Fibroblast of mammary gland (primary cell): ENCODE results near the gene GIT2.

Experiments
- DNase-seq: peaks from one replicate; pipeline ENCODE4 v3.0.0-alpha.2; 2010; ENCODE audit warnings: low read depth
- H3K4me3 ChIP-seq: 2 replicates; pipeline ENCODE4 v1.5.1; 2011; ENCODE audit warnings: low read depth, mild to moderate bottlenecking, low read length, moderate library complexity; ENCODE audit not compliant: control insufficient read depth
- TF ChIP-seq, protein P1 (sequence below): conservative IDR thresholded peaks from 2 replicates; pipeline ENCODE4 v1.5.1; 2011; ENCODE audit warnings: low read depth, low read length, inconsistent platforms; ENCODE audit not compliant: control insufficient read depth, insufficient read depth

Gene GIT2

DNA sequence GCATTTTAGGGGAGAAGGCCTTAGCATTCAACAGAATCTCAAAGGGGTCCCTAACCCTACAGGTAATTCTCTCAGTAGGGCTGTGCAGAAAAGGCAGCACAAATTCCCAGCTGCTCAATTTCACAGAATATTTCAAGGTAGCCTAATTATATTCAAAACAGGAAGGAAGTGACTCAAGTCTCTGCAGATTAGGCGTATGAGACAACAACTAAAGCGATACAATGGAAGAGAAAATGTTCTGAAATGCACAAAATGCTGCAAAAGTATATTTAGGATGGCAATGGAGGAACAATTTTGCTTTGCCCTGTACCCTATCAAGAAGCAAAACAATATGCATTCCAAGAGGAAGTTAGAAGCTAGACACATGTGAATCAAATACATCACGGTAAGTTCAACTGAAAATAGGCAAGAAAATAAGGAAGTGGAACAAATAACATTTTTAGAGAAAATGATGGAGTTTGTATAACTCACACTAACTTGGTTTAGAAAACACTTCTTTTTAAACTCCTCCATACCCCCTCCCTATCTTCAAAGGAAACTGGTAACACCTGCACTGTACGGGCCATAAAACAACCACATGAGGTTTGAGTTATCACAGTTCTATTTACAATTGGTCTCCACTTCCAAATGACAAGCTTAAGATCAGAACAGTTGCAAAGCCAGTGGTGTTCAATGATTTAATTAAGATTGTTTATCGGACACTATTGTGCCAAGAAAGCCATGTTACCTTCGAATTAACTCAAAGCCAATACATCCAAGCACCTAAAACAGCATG lies 1.6 kb downstream of the GIT2 start:
- TF ChIP-seq, protein P1, sequence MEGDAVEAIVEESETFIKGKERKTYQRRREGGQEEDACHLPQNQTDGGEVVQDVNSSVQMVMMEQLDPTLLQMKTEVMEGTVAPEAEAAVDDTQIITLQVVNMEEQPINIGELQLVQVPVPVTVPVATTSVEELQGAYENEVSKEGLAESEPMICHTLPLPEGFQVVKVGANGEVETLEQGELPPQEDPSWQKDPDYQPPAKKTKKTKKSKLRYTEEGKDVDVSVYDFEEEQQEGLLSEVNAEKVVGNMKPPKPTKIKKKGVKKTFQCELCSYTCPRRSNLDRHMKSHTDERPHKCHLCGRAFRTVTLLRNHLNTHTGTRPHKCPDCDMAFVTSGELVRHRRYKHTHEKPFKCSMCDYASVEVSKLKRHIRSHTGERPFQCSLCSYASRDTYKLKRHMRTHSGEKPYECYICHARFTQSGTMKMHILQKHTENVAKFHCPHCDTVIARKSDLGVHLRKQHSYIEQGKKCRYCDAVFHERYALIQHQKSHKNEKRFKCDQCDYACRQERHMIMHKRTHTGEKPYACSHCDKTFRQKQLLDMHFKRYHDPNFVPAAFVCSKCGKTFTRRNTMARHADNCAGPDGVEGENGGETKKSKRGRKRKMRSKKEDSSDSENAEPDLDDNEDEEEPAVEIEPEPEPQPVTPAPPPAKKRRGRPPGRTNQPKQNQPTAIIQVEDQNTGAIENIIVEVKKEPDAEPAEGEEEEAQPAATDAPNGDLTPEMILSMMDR = no peak
- peak overlapping the region; percentile 85 for H3K4me3 ChIP-seq
- DNase-seq = no peak

GRCh38 chr12:109993091-109993490 lies 3.1 kb downstream of the GIT2 start:
- H3K4me3 ChIP-seq = no peak overlapping the region
- TF ChIP-seq, protein P1 = no peak

DNA sequence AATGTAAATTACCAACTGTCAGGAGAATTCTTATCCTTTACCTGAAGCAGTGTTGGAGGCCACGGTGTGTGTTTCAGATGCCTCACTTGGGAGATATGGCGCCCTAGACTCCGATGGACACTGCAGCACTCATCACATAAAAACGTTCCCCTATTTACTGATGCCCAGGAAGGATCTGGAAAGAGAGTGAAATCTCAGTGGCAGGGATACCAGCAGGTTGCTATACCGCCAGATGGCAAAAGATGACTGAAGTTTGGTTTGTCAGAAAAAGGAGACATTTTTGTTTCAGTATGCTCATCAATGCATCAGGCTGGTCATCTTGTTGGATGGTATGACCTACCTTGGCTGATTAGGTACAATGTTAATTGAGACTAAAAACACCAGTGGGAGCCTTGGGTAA lies 4.6 kb downstream of the GIT2 start:
- DNase-seq = no peak
- TF ChIP-seq, protein P1 = no peak
- H3K4me3 ChIP-seq = no peak overlapping the region

More at GRCh38 chr12:109993091-109993490, 3.1 kb downstream of the GIT2 start:
- no peak for DNase-seq

- DNase-seq = no peak
- TF ChIP-seq, protein P1 = no peak
- no peak overlapping the region for H3K4me3 ChIP-seq
Observed at GRCh38 chr12:109989380-109989779, 6.8 kb downstream of the GIT2 start.

- no peak overlapping the region for H3K4me3 ChIP-seq
- no peak for DNase-seq
- TF ChIP-seq, protein P1 = no peak
Observed at GRCh38 chr12:109988903-109989302, 7.3 kb downstream of the GIT2 start.

GRCh38 chr12:109988274-109988673 lies 7.9 kb downstream of the GIT2 start:
- TF ChIP-seq, protein P1 = no peak
- H3K4me3 ChIP-seq = no peak overlapping the region
- DNase-seq = no peak
